ENCODE data around the gene BST1.
"Not testable (repeated sequence)": the region's sequence is repeated elsewhere in the genome, so short reads cannot be mapped to it uniquely, and the experiment has no call there.

BST1 gene

GRCh38 chr4:15714646-15715435 is 12.0 kb downstream of the BST1 start:
- no peak for FAIRE-seq

- FAIRE-seq, result no peak
Measured at GRCh38 chr4:15716115-15716514, 13.2 kb downstream of the BST1 start.

DNA sequence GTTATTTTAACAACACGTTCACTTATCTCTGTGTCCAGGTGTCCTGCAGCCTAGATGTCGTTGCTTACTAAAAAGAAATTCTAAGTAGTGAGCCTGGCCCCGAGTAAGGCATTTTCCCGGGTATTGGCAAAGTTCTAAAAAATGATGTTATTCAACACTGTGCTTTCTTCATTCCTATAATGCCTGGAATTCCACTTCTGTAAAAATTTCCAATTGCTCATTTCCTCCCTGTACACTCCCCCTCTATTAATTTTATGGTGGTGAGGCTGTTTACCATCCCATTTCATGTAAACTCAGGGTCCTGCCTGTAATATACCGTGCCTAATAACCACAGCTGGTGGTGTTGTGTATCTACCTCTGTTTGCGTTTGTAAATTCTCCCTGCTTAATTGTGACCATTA is 14.2 kb downstream of the BST1 start:
- FAIRE-seq, result no peak

DNA sequence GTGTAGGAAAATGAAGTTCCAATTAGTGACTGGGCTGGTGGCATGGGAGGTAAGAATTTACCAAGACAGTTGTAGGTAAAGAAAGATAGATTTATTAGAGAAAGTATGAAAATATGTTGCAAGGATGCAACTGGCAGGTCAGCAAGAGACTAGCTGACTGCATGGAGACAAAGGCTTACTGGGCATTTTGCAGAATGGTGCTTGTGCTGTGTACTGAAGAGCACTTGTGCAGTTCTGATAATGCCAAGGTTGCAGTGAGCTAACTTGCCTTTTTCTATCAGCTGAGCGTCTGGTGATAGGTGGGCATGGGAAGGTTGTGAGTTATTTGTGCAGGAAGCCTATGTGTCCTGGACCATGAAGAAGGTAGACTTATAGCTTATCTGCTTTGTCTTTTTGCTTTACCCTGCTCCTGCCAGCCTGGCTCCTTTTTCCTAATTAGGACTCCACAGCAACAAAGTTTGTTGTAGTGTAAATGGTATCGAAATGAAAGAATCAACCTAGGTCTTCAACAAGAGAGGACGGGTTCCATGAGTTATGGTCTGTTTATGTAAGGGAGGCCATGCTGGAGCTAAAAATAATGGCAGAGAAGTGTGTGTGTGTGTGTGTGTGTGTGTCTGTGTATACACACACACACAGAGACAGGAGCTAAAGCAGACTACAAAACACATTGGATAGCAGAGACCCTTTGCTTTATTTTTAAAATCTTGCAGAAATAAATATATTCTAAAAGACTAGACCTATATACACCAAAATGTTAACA is 15.0 kb downstream of the BST1 start:
- no peak for FAIRE-seq

- FAIRE-seq, result no peak
Measured at GRCh38 chr4:15718465-15718864, 15.6 kb downstream of the BST1 start.

- FAIRE-seq, result no peak
Measured at GRCh38 chr4:15718959-15719358, 16.1 kb downstream of the BST1 start.

DNA sequence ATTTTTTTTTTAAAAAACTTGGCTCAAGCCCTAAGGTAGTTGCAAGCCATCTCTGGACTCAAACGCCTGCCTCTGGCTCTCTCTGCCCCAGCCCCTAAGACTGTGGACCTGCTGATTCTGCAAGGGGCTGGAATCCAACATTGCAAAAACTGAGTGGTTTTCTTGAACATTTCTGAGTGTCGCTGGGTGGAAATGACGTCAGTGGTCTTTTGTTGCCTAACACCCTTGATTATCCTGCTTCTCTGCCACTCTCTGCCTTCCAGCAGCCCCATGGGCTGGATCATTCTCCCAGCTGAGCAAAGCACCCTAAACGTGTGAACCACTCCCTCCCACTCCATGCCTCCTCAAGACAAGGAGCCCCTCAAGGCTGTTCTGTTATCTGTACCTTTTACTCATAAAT is 16.6 kb downstream of the BST1 start:
- no peak for FAIRE-seq

- no peak for FAIRE-seq
Measured at GRCh38 chr4:15720851-15721250, 18.0 kb downstream of the BST1 start.

DNA sequence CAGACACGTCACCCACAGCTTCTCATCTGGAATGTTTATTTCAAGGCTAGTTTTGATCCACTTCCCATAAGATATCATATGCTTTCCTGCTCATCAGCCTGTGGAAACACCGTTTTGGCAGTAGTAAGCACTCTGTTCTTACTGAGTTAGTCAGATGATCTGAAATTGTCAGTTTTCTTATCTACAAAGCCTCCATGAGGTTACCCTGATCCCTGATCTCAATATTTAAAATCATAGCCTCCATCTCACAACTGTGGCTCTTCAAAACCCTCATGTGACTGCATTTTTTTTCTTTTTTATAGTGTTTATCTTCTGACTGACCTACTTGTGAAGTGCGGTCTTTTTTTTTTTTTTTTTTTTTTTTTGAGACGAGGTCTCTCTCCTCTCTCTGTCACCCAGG is 22.7 kb downstream of the BST1 start:
- no peak for FAIRE-seq

DNA sequence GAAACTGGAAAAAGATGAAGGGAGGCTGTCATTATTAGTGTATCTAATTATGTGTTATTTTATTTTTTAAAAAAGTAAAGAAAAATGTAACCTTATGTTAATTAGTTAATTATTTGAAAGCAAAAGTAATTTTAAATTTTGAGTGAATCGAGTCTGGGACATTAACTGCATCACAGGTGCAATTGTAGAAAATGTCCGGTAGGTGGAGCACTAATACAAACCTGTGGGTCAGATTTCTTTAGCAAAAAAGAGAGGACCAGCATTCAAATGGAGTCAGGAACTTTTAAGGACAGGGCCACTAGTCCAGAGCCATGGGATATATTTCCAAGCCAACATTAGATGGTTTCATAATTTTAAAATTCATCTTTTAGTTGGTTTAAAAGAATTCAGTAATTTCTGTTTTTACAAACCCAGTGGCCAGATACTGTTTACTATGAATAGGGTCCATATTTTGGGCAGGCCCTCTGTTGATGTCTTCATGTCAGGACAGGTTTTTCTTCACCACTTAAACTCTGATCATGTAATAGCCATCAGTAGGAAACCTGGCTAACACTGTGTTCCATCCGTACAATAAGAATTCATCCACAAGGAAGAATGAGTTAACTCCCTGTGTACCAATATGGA is 27.2 kb downstream of the BST1 start:
- peak; percentile 99 for FAIRE-seq

DNA sequence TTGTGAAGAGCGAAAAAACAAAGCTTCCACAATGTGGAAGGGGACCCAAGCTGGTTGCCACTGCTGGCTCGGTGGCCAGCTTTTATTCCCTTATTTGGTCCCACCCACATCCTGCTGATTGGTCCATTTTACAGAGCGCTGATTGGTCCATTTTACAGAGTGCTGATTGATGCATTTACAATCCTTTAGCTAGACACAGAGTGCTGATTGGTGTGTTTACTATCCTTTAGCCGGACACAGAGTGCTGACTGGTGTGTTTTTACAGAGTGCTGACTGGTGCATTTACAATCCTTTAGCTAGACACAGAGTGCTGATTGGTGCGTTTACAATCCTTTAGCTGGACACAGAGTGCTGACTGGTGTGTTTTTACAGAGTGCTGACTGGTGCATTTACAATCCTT is 30.2 kb downstream of the BST1 start:
- not testable (repeated sequence) for FAIRE-seq

- FAIRE-seq, result no peak
Measured at GRCh38 chr4:15735536-15735935, 32.7 kb downstream of the BST1 start.

- no peak for FAIRE-seq
Measured at GRCh38 chr4:15736514-15737050, 33.7 kb downstream of the BST1 start.

DNA sequence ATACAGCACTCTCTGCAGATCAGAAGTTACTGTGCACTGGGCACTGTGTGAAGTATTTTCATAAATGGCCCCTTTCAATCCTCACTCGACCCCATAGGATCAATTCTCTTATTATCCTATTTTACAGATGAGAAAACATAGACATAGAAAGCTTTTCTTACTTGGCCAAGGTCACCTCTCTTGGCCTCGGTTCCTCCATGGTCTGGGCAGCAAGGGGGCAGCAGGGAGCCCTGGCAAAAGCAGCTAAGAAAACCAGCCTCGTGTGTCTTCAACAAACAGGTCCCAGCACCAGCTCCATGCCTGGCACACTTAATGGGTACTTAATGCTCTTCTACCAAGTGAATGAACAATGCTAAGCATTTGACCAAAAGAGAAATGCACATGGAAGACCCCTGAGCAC is 34.4 kb downstream of the BST1 start:
- FAIRE-seq, result no peak

DNA sequence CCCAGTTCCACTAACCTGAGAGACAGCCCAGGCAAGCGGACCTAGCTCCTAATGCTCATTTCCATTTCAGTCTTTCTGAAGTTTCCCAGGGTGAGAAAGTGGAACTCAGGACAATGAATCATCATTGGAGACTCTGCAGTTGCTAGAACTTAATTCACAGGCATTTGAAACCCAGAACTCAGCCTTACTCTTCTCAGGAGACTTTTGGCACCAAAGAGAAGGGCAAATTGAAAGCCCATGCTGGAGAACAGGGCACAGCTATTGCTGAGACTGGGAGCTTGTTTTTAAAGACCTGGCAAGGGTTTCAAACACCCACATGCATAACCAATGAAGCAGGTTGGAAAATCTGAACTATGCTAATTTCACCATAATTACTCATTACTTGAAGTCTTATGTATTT is 36.0 kb downstream of the BST1 start:
- no peak for FAIRE-seq

GRCh38 chr4:15740764-15741404 is 38.0 kb downstream of the BST1 start:
- FAIRE-seq, result no peak

DNA sequence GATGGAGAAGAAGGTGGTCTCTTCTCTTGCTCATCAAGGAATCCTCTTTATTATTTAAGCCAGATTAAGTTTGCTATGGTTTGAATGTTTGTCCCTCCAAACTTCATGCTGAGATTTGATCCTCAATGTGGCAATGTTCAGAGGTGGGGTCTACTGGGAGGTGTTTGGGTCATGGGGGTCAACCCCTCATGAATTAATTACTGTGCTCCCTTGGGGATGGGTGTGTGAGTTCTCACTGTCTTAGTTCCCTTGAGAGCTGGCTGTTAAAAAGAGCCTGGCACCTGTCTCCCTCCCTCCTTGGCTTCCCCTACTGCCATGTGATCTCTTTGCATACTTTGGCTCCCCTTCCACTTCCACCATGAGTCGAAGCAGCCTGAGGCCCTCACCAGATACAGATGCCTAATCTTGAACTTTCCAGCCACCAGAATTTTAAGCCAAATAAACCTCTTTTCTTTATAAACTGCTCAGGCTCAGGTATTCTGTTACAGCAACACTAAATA is 39.3 kb downstream of the BST1 start:
- FAIRE-seq, result no peak

DNA sequence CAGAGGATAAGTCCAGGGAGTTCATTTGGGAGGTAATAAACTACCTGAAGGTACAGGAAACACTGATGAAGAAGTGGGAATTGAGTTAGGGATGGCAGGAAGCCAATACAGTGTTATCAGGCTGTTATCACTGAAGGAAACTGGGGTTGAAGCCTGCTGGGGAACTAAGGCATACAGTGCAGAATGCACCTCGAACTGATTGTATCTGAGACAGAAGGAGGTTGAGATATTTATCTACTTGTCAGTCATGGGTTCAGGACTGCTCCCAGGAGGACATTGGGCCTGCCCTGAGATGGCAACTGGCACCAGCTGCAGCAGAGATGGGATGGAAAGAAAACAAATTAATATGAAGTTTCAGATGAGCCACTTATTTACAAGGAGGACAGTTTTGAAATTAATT is 39.8 kb downstream of the BST1 start:
- FAIRE-seq, result no peak

DNA sequence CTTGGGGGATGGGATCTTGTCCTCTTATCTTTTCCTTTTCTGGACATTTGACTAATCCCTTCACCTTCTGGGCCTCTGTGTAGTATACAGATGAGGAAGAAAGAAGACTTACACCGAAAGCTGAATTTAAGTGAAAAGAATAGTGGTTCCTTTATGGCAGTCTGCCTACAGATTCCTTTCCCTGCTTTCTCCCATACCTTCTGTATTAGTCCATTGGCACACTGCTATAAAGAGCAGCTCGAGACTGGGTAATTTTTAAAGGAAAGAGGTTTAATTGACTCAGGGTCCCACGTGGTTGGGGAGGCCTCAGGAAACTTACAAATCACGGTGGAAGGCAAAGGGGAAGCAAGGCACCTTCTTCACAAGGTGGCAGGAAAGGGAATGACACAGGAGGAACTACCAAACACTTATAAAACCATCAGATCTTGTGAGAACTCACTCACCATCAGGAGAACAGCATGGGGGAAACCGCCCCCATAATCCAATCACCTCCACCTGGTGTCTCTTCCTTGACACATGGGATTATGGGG is 41.2 kb downstream of the BST1 start:
- FAIRE-seq, result no peak

DNA sequence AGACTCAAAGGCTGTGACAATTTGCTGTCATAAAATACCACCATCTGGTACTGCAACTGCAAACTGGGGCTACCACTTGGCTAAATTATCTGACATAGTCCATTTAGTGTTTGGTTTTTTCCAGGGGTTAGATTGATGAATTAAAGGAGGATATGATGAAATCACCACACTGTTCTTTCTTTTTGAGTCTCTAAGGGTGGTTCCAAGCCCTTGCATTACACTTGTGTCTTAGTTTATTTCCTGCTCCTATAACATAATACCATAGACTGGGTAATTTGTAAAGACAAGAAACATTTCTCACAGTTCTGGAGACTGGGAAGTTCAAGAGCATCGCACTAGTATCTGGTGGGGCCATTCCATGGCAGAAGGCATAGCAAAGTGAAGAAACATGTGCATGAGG is 43.2 kb downstream of the BST1 start:
- no peak for FAIRE-seq

GRCh38 chr4:15749001-15749400 is 46.1 kb downstream of the BST1 start:
- FAIRE-seq, result no peak

DNA sequence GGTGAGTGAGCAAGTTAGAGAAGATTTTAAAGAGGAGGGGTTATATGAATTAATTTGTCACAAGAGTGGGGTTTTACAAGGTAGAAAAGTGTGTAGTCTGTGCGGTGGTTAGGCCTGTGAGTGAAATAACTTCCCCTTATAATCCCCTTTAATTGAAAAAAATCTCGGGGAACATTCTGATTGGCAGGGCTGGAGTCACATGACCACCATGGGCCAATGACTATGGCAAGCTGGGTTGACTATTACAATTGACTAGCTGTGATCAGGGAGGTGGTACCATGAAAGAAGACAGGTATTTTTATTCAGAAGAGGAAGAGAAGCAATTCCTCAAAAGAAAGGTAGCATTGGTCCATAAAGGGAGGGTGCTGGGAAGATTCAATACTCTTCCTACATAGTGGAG is 48.3 kb downstream of the BST1 start:
- FAIRE-seq, result no peak

DNA sequence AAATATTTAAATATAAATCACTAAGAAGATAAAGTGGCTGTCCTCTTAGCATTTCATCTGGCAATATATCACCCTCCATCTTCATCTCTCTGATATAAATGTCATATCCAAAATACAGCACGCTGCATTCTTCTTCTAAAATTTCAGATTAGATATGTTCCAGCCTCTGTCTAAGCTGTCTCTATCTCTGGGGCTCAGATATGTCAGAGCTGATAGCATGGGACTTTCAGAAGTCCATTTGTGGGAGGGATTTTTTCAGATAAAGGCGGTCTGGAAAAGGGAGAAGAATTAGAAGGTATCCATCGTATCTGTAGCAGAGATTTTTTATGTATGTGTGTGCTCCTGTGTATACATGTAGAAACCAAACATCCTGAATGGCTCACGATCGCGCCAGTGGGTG is 50.2 kb downstream of the BST1 start:
- no peak for FAIRE-seq
